ENCODE results near the gene TAGLN.
"Not testable (repeated sequence)": the region's sequence is repeated elsewhere in the genome, so short reads cannot be mapped to it uniquely, and the experiment has no call there.

GRCh38 chr11:117206111-117206510, 6.9 kb downstream of the TAGLN start:
- not testable (repeated sequence) for TF ChIP-seq CTCF, POLR2A, EP300 (IDR thresholded peaks at IDR 0.05)

Data from suprapubic skin (tissue), 3 donors.